Transverse colon (tissue), 3 donors: Measurements from ENCODE around the gene RNF150.
"Not testable (repeated sequence)": the region's sequence is repeated elsewhere in the genome, so short reads cannot be mapped to it uniquely, and the experiment has no call there.

Experiments
- EP300 ChIP-seq: sonication (generic); formaldehyde crosslinking; IDR thresholded peaks from one replicate; pipeline ENCODE4 v1.6.1; 2017; ENCODE audit warnings: antibody characterized with exemption, low read depth
- POLR2A ChIP-seq: fragments of 450-650 bp; IDR thresholded peaks from one replicate; pipeline ENCODE4 v1.6.1; 2016; ENCODE audit warnings: antibody characterized with exemption, mild to moderate bottlenecking, moderate library complexity
- TF ChIP-seq, protein P1 (sequence below), 5 experiments: fragments of 200-600 bp in 3 of 5; fragments of 450-650 bp in 2 of 5; sonication (generic) in 3 of 5; IDR thresholded peaks; 1 replicate in 2 of 5; 2 replicates in 3 of 5; pipeline ENCODE4 v1.5.1; 2016 to 2017; ENCODE audit warnings: antibody characterized with exemption in 5 of 5, inconsistent platforms in 3 of 5, mild to moderate bottlenecking in 2 of 5, moderate library complexity in 1 of 5

DNA sequence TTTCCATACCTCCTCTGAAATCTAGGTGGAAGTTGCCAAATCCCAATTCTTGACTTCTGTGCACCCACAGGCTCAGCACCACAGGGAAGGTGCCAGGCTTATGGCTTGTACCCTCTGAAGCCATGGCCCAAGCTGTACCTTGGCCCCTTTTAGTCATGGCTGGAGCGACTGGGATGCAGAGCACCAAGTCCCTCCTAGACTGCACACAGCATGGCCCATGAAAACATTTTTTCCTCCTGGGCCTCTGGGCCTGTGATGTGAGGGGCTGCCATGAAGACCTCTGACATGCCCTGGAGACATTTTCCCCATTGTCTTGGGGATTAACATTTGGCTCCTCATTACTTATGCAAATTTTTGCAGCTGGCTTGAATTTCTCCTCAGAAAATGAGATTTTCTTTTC, 82.3 kb downstream of the RNF150 start:
- TF ChIP-seq, protein P1, sequence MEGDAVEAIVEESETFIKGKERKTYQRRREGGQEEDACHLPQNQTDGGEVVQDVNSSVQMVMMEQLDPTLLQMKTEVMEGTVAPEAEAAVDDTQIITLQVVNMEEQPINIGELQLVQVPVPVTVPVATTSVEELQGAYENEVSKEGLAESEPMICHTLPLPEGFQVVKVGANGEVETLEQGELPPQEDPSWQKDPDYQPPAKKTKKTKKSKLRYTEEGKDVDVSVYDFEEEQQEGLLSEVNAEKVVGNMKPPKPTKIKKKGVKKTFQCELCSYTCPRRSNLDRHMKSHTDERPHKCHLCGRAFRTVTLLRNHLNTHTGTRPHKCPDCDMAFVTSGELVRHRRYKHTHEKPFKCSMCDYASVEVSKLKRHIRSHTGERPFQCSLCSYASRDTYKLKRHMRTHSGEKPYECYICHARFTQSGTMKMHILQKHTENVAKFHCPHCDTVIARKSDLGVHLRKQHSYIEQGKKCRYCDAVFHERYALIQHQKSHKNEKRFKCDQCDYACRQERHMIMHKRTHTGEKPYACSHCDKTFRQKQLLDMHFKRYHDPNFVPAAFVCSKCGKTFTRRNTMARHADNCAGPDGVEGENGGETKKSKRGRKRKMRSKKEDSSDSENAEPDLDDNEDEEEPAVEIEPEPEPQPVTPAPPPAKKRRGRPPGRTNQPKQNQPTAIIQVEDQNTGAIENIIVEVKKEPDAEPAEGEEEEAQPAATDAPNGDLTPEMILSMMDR (IDR thresholded peaks at IDR 0.05) = not testable (repeated sequence)
- TF ChIP-seq EP300, POLR2A: not testable (repeated sequence)
